HEK293 (cell line): ENCODE data around the gene DIS3L2.
A peak's percentile ranks its signal among the peaks of the same experiment; 100 is the strongest.

Experiments used
- CTCF ChIA-PET: fragments of 350-600 bp; formaldehyde crosslinking; extraction: SDS; loops from one replicate; lab custom pipeline; 2021; ENCODE audit warnings: antibody characterized with exemption; lab: Yijun Ruan, JAX
- POLR2A ChIA-PET: fragments of 300-600 bp; formaldehyde crosslinking; extraction: SDS; loops from one replicate; lab custom pipeline; 2020; ENCODE audit warnings: antibody characterized with exemption, inconsistent platforms; lab: Yijun Ruan, JAX
- H3K27ac ChIP-seq: fragments of 200-500 bp; sonication (Bioruptor generic); 2 replicates; pipeline ENCODE4 v1.5.1; 2014; ENCODE audit warnings: low read depth, low read length, control low read depth, inconsistent platforms; ENCODE audit errors: extremely low read depth
- H3K36me3 ChIP-seq, 2 experiments: fragments of 200-500 bp in 1 of 2; sonication (Bioruptor generic) in 1 of 2; 1 replicate in 1 of 2; 2 replicates in 1 of 2; pipeline ENCODE4 v1.5.1; 2014 to 2017; ENCODE audit warnings: inconsistent platforms in 2 of 2, low read length in 2 of 2; ENCODE audit not compliant: control insufficient read depth in 2 of 2, insufficient read depth in 1 of 2
- H3K4me1 ChIP-seq: fragments of 200-500 bp; sonication (Bioruptor generic); 2 replicates; pipeline ENCODE4 v1.5.1; 2014; ENCODE audit warnings: mild to moderate bottlenecking, low read length, inconsistent platforms; ENCODE audit not compliant: control insufficient read depth, insufficient read depth
- H3K4me3 ChIP-seq: 2 replicates; pipeline ENCODE4 v1.5.1; 2011; ENCODE audit warnings: low read depth, mild to moderate bottlenecking, control low read depth, low read length, moderate library complexity
- H3K9me3 ChIP-seq: fragments of 200-500 bp; sonication (Bioruptor generic); 2 replicates; pipeline ENCODE4 v1.5.1; 2014; ENCODE audit warnings: low read depth, low read length, inconsistent platforms; ENCODE audit not compliant: control insufficient read depth, insufficient read depth
- GLIS1 ChIP-seq: fragments of 450-650 bp; formaldehyde crosslinking; IDR thresholded peaks from 2 replicates; pipeline ENCODE4 v1.5.1; 2016; ENCODE audit warnings: missing biosample characterization, missing genetic modification characterization
- ZNF19 ChIP-seq: fragments of 450-650 bp; formaldehyde crosslinking; IDR thresholded peaks from 2 replicates; pipeline ENCODE4; 2016; ENCODE audit warnings: missing biosample characterization, missing genetic modification characterization, low read depth
- ZNF248 ChIP-seq: fragments of 450-650 bp; formaldehyde crosslinking; IDR thresholded peaks from 2 replicates; pipeline ENCODE4 v1.5.1; 2017; ENCODE audit warnings: missing biosample characterization, missing genetic modification characterization
- ZNF280D ChIP-seq: fragments of 450-650 bp; formaldehyde crosslinking; IDR thresholded peaks from 2 replicates; pipeline ENCODE4 v1.5.1; 2016; ENCODE audit warnings: missing biosample characterization, missing genetic modification characterization
- ZNF354C ChIP-seq: fragments of 450-650 bp; formaldehyde crosslinking; IDR thresholded peaks from 2 replicates; pipeline ENCODE4 v1.5.1; 2016; ENCODE audit warnings: missing biosample characterization, missing genetic modification characterization, low read depth, borderline replicate concordance
- ZNF501 ChIP-seq: fragments of 450-650 bp; formaldehyde crosslinking; IDR thresholded peaks from 2 replicates; pipeline ENCODE4 v1.5.1; 2016; ENCODE audit warnings: missing biosample characterization, missing genetic modification characterization
- ZNF561 ChIP-seq: fragments of 450-650 bp; IDR thresholded peaks from 2 replicates; pipeline ENCODE4 v1.5.1; 2018; ENCODE audit warnings: missing biosample characterization, missing genetic modification characterization, borderline replicate concordance
- ZNF791 ChIP-seq: fragments of 450-650 bp; formaldehyde crosslinking; IDR thresholded peaks from 2 replicates; pipeline ENCODE4 v1.5.1; 2016; ENCODE audit warnings: missing biosample characterization, missing genetic modification characterization
- ZNF837 ChIP-seq: fragments of 450-650 bp; formaldehyde crosslinking; IDR thresholded peaks from 2 replicates; pipeline ENCODE4 v1.5.1; 2016; ENCODE audit warnings: missing biosample characterization, missing genetic modification characterization
- ZSCAN18 ChIP-seq: fragments of 450-650 bp; formaldehyde crosslinking; IDR thresholded peaks from 2 replicates; pipeline ENCODE4 v1.5.1; 2016; ENCODE audit warnings: missing biosample characterization, missing genetic modification characterization
- TF ChIP-seq, protein P1 (sequence below): fragments of 450-650 bp; formaldehyde crosslinking; IDR thresholded peaks from 2 replicates; pipeline ENCODE4 v1.5.1; 2016; ENCODE audit warnings: missing biosample characterization, missing genetic modification characterization, borderline replicate concordance

DIS3L2 gene

GRCh38 chr2:232319803-232320442 lies 358.4 kb downstream of the DIS3L2 start:
- Histone ChIP-seq H3K9me3 (no peaks in the 10 kb centered on the region), H3K4me1 (no peaks in the 10 kb centered on the region), H3K27ac (no peak overlapping the region), H3K4me3 (no peak overlapping the region), H3K36me3 (no peaks in the 10 kb centered on the region)
- POLR2A ChIA-PET = no interaction called here
- TF ChIP-seq GLIS1 (tag by site-specific recombination) (peak; percentile 66), ZNF791 (tag by site-specific recombination) (no peak)
- CTCF ChIA-PET = interaction anchor here (1.0 kb wide), 1 partner anchor 21 kb away, joined by 4 read pairs; no protein-coding TSS in a partner anchor

DNA sequence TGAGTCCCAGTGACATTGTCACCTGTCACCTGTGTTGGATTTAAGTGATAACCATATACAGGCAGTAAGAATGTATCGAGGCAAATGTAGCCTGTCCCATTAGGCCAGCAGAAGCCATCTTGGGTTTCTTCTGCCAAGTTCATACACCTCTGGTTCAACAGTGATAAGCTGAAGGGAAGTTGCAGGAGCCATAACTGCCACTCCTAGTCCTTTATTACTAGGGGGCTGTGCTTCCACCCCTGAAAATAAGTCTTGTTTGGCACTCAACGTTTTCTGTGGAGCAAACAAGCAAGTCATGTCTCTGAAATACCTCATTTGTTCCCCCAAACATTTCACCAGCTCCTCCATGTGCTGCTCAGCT lies 358.9 kb downstream of the DIS3L2 start:
- Histone ChIP-seq H3K36me3 (no peaks in the 10 kb centered on the region), H3K9me3 (no peaks in the 10 kb centered on the region), H3K4me3 (no peak overlapping the region), H3K27ac (no peak overlapping the region), H3K4me1 (no peaks in the 10 kb centered on the region)
- no peak for TF ChIP-seq ZNF280D (tag by site-specific recombination)
- TF ChIP-seq ZNF19 (tag by site-specific recombination) = no peak
- no peak for TF ChIP-seq ZNF561 (tag by site-specific recombination)
- TF ChIP-seq ZNF354C (tag by site-specific recombination) = no peak
- no peak for TF ChIP-seq ZSCAN18 (tag by site-specific recombination)
- TF ChIP-seq ZNF501 (tag by site-specific recombination) = no peak
- TF ChIP-seq, protein P1, sequence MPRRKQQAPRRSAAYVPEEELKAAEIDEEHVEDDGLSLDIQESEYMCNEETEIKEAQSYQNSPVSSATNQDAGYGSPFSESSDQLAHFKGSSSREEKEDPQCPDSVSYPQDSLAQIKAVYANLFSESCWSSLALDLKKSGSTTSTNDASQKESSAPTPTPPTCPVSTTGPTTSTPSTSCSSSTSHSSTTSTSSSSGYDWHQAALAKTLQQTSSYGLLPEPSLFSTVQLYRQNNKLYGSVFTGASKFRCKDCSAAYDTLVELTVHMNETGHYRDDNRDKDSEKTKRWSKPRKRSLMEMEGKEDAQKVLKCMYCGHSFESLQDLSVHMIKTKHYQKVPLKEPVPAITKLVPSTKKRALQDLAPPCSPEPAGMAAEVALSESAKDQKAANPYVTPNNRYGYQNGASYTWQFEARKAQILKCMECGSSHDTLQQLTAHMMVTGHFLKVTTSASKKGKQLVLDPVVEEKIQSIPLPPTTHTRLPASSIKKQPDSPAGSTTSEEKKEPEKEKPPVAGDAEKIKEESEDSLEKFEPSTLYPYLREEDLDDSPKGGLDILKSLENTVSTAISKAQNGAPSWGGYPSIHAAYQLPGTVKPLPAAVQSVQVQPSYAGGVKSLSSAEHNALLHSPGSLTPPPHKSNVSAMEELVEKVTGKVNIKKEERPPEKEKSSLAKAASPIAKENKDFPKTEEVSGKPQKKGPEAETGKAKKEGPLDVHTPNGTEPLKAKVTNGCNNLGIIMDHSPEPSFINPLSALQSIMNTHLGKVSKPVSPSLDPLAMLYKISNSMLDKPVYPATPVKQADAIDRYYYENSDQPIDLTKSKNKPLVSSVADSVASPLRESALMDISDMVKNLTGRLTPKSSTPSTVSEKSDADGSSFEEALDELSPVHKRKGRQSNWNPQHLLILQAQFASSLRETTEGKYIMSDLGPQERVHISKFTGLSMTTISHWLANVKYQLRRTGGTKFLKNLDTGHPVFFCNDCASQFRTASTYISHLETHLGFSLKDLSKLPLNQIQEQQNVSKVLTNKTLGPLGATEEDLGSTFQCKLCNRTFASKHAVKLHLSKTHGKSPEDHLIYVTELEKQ (tag by site-specific recombination) = no peak
- ChIA-PET POLR2A (no interaction called here), CTCF (interaction anchor here (1.0 kb wide), 1 partner anchor 21 kb away, joined by 4 read pairs; no protein-coding TSS in a partner anchor)

DNA sequence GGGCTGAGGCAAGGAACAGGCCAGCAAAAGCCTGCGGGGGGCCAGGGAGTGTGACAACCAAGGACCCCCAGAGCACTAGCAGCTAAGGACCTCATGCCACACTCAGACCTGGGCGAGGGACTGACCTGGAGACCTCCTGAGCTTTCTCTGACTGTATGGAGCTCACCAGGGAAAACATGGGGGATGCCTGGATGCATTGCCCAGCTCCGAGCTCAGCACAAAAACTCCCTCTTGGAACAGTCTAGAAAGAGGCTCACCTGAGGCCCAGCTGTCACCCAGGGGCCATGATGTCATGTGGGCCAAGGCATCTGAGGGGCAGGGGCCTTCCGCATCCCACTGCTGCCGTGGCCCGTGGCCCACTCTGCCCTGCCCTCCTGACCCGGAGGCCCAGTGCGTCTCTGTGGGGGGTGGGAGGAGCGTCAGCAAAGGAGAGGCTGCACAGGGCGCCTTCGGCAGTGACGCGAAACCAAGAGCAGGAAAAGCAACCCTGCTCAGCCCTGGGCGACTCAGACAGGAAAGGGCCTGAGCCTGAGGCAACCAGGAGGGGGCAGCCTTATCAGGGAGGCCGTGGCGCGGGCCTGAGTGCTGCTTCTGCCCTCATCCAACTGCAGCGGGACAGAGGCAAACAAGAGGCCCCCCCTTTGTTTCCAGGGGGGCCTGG lies 359.8 kb downstream of the DIS3L2 start:
- H3K4me3 ChIP-seq = no peak overlapping the region
- TF ChIP-seq ZNF248 (no peak), ZNF837 (tag by site-specific recombination) (no peak)
- TF ChIP-seq, all 188 proteins: peak for 0
- POLR2A ChIA-PET = interaction anchor here (1.0 kb wide), 1 partner anchor 396 kb away, joined by 3 read pairs; no protein-coding TSS in a partner anchor
- Histone ChIP-seq H3K9me3 (no peaks in the 10 kb centered on the region), H3K27ac (no peak overlapping the region), H3K36me3 (no peaks in the 10 kb centered on the region), H3K4me1 (no peaks in the 10 kb centered on the region)
- CTCF ChIA-PET = interaction anchor here (0.6 to 1.2 kb wide), 3 partner anchors 412 to 646 kb away, joined by 3 read pairs; no protein-coding TSS in a partner anchor
